ENCODE data around the gene ZMIZ1.

The ZMIZ1 gene

GRCh38 chr10:79195091-79195923 lies 126.5 kb downstream of the ZMIZ1 start:
- DNase-seq, result peak; percentile 82

- peak; percentile 77 for DNase-seq
Measured at GRCh38 chr10:79196470-79197461, 128.0 kb downstream of the ZMIZ1 start.

- no peak for DNase-seq
Measured at GRCh38 chr10:79197558-79197957, 128.8 kb downstream of the ZMIZ1 start.

GRCh38 chr10:79200346-79200745 lies 131.6 kb downstream of the ZMIZ1 start:
- no peak for DNase-seq

- DNase-seq, result no peak
Measured at GRCh38 chr10:79201706-79202105, 132.9 kb downstream of the ZMIZ1 start.

- DNase-seq, result peak; percentile 49
Measured at GRCh38 chr10:79202188-79203013, 133.6 kb downstream of the ZMIZ1 start.

- no peak for DNase-seq
Measured at GRCh38 chr10:79203014-79203644, 134.4 kb downstream of the ZMIZ1 start.

- DNase-seq, result no peak
Measured at GRCh38 chr10:79203833-79204232, 135.1 kb downstream of the ZMIZ1 start.

DNA sequence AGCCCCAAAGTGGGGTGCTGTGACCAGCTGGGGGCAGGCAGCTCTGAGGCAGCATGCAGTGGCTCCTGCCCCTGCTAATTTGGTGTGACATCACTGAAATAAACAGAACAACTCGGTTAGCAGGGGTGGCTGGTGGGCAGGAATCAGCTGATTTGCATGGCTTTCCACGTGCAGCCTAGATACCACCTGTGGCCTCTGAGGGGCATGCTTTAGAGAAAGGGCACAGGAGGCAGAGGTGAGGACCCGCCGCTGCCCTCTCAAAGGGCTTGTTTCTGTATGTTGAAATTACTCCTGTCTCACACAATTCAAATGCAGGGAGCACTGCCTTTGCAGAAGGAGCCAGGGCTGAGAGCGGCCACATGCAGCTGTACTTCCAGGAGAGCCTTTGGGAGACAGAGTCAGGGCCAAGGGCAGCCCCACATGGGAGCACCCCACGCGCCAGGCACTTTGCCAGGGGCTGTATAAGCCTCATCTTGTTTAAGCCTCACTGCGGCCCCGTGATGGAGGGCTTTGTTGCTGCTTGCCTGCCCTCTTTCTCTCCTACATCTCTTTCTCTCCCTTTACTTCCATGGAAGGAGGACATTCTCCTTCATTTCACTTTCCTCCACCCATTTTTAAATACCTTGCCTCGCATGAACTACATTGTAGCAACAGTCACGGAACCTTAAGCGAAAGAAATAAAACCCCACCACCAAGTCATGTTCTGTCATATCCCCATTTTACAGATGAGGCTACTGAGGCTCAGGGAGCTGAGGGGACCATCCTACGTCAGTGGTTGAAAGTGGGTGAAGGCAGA lies 137.7 kb downstream of the ZMIZ1 start:
- DNase-seq, result no peak

GRCh38 chr10:79207096-79207357 lies 138.3 kb downstream of the ZMIZ1 start:
- no peak for DNase-seq

GRCh38 chr10:79207726-79208125 lies 139.0 kb downstream of the ZMIZ1 start:
- DNase-seq, result no peak

DNA sequence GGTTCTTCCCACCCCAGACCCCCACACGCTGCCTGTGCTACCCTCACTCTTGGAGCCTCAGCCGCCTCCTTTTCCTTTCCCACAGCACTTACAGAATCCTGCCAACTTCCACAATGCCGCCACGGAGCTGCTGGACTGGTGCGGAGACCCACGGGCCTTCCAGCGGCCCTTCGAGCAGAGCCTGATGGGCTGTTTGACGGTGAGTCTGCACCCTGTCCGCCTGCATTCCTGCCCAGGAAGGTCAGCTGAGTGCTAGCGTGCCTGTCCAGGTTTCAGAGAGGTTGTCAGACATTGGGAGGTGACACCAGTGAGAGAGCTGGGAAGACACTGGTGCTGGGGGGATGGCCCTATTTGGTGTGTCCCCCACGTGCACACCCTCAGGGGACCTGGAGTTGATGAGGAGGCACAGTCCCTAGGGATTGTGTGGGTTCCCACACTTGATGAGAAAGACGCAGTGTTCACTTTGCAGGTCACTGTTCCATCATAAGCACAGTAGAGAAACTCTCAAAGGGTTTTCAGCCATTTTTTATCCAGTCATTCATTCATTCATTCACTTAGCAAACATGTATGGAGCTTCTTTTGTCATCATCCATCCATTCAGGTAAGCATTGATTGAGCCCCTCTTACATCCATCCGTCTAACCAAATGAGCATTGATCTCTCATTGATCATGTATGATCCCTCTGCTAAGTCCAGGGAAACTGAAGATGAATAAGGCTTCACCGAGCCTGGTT lies 139.7 kb downstream of the ZMIZ1 start:
- DNase-seq, result no peak

DNA sequence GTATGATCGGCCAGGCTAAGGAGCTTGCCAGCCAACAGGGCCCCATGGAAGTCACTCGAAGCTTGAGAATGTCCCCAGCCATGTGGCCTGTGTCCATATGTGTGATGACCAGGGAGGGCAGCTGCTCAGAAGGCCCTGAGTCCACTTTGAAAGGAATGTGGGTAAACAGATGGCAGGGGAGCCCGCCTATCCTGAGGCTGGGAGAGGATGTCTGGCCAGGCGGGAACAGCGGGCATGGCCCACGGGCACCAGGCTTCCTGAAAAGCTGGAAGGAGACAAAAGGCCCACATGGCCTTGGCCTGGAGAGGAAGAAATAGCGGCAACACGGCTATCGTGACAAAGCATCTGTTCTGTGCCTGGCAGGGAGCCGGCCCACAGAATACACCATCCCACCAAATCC lies 140.6 kb downstream of the ZMIZ1 start:
- no peak for DNase-seq

GRCh38 chr10:79209831-79210230 lies 141.1 kb downstream of the ZMIZ1 start:
- no peak for DNase-seq

DNA sequence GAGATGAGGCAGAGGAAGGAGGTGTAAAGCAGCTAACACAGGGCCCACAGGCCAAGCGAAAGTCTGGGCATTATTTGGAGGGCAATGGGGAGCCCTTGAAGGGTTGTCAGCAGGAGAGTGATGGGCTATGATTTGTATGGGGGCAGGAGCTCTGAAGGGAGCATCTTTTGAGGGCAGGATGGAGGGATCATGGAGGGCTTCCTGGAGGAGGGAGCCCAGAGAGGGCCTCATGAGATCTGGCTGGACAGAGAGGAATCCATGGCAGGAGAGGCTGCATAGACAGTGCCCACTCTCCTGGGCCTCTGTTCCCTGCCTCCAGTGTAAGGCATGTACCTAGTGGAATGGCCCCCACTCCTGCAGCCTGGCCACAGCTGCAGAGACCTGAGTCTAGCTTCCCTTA lies 141.9 kb downstream of the ZMIZ1 start:
- no peak for DNase-seq

- no peak for DNase-seq
Measured at GRCh38 chr10:79211616-79212015, 142.8 kb downstream of the ZMIZ1 start.

DNA sequence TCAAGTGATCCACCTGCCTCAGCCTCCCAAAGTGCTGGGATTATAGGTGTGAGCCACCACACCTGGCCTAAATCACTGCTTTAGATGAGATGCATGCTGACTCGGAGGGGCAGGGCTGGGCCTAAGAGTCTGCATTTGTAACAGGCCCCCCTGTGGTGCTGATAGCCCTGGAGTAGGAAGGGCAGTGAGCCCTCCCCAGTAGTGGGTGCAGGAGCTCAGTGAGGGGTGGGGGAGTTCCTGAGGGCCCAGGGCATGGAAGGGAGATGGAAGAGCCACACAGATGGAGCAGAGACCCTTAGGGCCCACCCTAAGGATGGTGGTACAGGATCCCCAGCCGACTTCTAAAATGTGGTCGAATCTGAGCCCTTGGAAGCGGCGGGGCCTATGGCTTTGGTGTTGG lies 146.8 kb downstream of the ZMIZ1 start:
- no peak for DNase-seq

DNA sequence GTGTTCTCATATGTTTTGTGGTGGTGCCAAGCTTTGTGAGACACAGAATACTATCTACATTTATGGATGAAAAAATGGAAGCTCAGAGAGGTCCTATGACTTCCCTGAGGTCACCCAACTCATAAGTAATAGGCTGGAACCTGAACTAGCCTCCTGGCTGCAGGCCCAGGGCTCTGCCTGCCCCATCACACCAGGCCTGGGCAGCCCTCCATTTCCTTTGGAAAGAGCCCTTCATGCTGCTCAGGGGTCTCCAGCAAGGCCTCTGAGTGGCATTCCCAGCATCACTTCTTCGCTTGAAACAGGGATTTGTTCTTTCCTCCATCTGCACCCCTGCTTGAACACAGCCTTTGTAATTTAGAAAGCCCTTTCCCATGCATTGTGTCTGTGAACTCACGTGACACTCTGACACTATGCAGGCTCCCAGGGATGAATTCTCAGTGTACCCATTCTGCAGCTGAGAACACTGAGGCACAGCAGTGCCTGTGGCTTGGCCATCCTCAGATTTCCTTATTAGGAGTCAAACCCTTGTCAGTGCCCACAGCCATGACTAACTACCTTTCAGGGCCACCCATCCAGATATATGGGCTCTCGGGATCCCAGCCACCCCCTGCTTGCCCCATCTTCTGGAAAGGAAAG lies 150.7 kb downstream of the ZMIZ1 start:
- DNase-seq, result no peak

DNA sequence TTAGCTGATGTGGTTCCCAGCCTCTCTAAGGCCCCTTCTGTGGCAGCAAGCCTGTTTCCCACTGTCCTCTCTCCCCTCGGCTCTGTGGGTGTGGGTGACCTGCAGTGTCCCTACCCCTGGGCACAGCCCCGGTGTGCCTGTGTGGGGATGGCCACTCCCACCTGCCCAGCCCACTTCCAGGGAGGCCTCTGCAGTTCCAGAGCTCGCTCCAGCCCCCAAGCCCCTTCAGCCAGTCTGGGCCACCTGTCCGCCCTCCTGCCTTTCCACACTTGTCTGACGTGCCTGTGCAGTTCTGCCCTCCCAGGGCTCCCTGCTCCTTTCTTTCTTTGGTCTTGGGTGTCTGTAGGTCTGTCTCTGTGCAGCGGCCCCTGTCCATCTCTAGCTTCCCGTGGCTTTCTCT lies 151.5 kb downstream of the ZMIZ1 start:
- DNase-seq, result no peak
